Activated CD4-positive, alpha-beta T cell treated with anti-CD3 and anti-CD28 coated beads, Interleukin-2, Interleukin-4, amounts not matched to agents 100 ng/mL and 50 ng/mL, durations not matched to agents 16 hours and 8 hours (primary cell): ENCODE data around the gene C3orf33.
"Not testable (repeated sequence)": the region's sequence is repeated elsewhere in the genome, so short reads cannot be mapped to it uniquely, and the experiment has no call there.

Experiments used
- DNase-seq: peaks from one replicate; pipeline ENCODE4 v3.0.0-alpha.2; 2020; ENCODE audit warnings: low spot score

C3orf33 gene, protein sequence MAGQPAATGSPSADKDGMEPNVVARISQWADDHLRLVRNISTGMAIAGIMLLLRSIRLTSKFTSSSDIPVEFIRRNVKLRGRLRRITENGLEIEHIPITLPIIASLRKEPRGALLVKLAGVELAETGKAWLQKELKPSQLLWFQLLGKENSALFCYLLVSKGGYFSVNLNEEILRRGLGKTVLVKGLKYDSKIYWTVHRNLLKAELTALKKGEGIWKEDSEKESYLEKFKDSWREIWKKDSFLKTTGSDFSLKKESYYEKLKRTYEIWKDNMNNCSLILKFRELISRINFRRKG

DNA sequence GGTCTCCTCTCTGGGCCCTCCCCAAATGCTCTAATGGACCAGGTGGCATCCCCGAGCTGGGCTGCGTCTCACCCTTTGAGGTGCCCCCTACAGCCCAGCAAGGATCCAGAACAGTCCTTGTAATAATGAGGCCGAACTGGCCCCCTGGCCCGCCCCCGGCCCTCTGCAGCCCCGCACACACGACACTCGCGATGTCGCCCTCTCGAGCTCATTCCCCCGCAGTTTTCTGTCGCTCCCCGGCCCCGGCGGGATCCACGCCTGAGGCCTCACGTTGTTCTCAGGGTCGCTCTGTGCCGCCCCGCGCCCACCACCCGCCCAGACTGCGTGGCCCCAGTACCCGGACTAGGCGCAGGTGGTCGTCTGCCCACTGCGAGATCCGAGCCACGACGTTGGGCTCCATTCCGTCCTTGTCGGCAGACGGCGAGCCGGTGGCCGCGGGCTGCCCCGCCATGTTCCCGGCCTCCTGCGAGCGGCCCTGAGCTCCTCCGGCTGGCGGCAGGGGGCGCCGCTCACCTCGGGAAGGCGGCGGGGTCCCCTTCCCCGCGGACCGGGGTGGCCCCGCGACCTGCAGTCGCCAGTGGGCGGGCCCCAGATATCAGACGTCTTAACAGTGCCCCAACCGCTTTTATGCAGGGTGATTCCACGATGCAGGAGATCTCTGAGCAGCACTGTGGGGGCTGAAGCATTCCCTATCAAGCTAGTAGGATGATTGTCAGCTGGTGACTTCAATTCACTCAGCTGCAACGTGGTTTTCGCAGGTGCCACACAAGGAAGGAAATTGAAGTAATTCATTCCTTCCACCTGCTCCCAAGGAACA lies at the start of gene C3orf33:
TSS of gene C3orf33 (minus strand) at position 477 of the 817 bp plus-strand sequence. CDS start at position 451, 26 bp downstream.
- peak; percentile 74 for DNase-seq

DNA sequence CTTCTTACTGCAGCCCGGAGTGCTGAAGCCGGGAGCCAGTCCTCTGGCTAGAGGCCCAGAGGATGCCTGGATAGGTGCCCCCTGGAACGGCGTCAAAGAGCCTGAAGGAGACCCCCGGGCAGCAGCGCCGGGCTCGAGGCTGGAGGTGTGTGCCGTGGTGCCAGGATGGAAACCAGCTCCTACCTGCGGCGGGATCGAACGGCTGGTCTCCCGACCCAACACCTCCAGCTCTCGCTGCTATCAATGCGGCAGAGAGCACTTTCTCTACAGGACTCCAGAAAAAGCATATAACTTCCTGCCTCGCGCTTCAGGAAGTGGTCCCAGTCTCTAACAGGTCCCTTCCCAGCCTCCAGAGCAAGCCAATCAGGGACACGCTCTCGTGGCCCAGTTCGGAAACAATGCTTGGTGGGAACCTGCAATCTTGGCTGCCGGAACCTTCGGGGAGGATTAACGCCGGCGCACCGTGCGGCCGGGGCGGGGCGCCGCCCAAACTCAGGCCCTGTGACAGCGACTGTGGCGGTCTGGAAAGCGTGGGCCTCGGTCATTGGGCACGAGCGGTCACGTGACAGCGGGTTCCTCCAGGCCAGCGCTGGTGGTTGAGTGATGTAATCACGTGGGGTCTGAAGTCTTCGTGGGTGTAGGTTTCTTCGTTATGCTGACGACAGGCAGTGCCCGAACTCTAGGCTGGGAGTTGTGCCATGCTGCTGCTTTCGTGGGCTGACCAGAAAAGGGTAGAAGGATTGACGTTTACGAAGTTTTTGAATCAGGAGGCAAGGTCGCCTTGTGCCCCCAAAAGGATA lies 48.3 kb upstream of the C3orf33 start, which contains the start of gene SLC33A1:
TSS of gene SLC33A1 (minus strand) at position 287 of the 800 bp plus-strand sequence. CDS start 430 bp downstream, outside the sequence.
- DNase-seq, result peak; percentile 99

DNA sequence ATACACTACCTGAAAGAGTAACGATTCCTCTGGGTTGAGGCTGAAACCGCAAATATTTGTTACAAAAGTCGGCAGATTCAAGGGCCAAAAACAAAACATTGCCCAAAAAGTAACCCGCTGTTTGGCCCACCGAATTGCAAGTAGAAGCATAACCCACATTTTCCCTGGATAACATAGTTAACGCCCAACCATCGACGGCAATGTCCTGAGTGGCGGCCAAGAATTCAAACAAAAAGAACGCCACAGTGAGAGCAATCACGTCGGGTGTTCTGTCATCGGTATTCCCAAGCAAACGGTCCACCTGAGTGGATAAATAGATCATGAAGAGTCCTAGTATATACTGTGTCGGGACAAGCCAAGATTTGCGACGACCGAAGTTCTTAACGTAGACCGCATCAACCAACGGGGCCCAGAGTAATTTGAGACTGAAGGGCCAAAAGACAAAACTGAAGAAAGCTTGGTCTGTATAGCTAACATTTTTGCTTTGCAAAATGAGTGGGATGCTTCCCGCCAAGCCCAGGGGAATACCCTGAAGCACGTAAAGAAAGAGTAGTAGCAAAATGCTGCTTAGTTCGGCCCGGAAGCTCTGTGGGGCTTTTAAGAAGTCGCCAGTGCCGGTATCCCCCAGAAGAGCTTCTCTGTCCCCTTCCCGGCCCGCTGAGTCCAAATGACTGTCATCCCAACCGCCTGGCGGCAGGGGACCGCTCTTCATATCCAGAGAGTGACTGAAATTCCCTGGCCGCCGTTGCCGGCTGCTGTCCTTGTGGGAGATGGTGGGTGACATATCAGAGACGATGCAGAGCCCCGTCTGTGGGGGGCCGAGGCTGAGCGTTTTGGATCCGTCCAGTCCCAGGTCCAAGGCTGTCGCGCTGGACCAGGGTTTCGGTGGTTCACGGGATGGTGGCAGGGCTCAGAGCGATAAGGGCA lies 47.4 kb upstream of the C3orf33 start:
- DNase-seq, result peak; percentile 31

DNA sequence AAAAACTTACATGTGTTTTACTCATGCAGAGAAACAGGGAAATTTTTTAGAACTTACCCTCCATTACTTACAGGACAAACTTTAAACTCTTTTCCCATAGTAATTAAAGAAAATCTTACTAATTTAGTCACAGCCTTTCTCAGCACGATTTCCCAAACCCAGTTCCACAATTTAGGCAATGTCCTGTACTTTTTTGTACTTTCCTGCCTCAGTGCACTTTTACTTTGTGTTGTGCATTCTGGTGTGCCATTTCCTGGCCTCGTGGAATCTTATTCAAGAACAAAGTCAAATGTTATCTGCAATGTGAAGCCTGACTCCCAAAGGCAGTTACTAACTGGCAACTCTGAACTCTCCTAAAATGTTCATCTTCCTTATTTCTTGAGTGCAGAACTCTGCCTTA lies 46.3 kb upstream of the C3orf33 start:
- no peak for DNase-seq

DNA sequence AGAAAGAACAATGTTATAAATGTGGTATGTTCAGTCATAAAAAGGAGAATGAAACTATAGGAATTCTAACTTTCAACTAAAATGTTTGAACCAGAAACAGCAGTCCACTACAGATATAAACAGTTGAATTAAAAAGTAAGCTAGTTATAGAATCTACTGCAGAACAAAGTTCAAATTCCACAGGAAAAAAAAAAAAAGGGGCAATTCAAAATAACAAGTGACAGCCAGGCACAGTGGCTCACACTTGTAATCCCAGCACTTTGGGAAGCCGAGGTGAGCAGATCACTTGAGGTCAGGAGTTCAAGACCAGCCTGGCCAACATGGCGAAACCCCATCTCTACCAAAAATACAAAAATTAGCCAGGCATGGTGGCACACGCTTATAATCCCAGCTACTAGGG lies 43.3 kb upstream of the C3orf33 start:
- not testable (repeated sequence) for DNase-seq

DNA sequence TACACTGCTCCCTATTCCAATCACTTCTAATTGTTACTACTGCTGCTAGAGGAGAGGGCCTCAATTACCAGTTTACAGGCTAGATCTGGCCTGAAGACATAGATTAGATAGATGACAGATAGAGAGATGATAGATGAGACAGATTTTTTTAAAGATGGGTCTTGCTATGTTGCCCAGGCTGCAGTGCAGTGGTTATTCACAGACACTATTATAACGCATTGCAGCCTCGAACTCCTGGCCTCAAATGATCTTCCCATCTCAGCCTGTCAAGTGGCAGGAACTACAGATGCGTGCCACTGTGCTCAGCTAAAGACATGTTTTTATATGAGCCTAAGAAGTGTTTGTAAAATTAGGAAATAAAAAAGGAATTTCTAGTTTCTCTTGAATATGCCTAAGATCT lies 41.9 kb upstream of the C3orf33 start:
- DNase-seq, result no peak

DNA sequence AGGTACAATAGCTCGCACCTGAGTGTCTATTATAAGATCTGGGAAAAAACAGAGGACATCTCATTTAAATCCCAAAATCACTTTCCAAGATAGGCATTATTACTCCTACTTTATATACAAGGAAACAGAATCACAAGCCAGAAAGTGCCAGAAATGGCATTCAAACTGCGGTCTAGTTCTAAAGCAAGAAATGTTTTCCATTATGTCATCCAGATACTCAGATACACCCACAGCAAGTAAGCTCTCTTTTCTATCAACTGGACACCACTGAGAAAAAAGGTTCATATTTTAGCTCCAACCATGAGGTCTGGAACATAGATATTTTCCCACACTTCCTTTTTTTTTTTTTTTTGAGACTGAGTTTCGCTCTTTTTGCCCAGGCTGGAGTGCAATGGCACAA lies 40.0 kb upstream of the C3orf33 start:
- DNase-seq, result no peak

DNA sequence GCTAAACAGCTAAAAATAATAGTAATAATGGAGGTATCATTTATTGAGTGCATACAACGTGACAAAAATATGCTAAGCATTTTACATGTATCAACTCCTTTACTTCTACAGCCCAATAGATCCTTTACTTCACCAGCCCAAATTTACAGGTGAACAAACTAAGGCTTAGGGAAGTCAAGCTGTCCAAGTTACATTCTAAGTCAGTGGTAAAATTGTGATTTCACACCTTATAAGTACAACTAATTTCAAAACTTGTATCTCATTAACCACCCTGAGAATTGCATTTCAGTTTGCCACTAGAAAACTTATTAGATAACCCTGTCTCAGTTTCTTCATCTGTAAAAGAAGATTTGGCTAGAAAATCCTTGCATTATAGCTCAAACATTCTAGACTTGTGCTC lies 37.5 kb upstream of the C3orf33 start:
- no peak for DNase-seq

DNA sequence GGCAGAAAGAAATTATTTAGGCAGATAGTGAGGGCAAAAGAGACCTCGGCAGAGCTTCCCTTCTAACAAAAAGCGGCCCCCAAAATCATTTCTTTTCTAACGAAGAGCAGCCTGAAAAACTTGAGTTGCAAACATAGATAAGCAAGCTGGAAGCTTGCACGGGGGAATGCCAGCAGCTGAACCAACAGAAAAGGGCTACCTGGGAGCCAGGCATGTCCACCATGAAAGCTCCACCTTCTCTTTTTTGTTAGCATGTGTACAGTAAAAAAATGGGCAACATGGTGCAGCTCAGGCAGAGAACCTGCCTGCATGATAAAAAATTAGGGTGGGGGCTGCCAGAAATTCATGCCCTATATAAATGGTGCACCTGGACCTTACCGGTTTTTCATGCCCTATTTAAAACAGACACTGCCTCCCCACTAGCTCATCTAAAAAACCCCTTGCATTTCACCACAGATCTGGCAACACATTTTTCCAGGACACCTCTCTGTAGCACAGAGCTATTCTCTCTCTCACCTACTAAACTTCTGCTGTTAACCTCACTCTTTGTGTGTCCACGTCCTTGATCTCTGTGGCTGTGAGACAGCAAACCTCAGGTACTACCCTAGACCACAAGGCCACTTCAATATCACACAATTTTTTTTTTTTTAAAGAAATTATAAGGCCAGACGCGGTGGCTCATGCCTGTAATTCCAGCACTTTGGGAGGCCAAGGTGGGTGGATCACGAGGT lies 29.4 kb upstream of the C3orf33 start:
- no peak for DNase-seq

DNA sequence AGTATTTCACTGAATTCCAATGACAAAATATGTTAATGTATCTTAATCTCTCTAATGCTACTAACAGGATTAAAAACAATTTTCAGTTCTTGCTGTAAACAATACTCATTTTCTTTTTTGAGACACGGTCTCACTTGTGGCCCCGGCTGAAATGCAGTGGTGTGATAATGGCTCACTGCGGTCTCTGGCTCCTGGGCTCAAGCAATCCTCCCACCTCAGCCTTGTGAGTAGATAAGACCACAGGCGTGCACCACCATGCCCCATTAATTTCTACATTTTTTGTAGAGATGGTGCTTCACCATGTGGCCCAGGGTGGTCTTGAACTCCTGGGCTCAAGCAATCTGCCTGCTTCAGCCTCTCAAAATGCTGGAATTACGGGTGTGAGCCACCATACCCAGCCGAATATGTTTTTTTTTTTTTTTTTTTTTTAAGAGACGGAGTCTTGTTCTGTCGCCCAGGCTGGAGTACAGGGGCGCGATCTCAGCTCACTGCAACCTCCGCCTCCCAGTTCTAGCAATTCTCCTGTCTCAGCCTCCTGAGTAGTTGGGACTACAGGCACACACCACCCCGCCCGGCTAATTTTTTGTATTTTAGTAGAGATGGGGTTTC lies 22.5 kb upstream of the C3orf33 start:
- DNase-seq, result not testable (repeated sequence)

DNA sequence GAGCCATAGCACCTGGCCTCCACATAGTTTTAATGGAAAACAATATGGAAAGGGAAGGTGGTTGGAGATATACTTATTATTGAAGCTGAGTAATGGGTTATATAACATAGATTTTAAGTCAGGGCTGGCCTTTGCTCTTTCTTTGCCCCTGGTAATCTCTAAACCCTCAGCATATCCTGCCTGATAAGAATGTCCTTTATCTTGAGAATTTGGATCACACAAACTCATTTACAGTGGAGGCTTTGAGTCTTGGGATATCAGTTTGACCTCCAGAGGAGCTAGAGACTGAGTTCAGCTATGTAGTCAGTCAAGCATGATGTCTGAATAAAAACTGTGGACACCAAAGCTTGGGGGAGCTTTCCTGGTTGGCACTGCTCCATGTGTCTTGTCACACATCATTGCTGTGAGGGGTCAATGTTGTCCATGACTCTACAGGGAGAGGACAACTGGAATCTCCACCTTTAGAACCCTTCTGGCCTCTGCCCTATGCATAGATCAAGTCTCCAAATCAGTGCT lies 9.0 kb upstream of the C3orf33 start:
- DNase-seq, result no peak

DNA sequence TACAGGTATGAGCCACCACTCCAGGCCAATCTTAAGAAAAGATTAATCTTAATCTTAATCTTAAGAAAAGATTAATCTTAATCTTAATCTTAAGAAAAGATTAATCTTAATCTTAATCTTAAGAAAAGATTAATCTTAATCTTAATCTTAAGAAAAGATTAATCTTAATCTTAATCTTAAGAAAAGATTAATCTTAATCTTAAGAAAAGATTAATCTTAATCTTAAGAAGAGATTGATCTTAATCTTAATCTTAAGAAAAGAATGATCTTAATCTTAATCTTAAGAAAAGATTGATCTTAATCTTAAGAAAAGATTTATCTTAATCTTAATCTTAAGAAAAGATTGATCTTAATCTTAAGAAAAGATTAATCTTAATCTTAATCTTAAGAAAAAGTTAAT lies 7.1 kb upstream of the C3orf33 start:
- DNase-seq, result not testable (repeated sequence)

DNA sequence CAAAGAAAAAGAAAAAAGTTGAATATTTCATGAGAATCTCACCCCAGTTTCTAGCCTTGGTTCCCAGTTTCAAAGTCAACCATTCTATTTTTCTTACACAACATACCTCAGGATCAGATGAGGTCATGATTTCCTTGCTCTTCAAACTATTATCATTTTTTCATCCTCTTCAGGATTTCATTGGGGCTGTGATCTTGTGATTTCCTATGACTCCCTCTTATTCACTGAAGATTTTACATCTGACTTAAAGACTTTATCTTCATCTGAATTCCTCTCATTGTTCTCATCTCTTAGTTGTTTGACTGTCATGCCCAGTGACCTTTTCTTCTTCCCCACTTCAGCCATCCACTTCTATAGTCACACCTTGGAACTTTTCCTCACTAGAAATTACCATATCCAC lies 3.1 kb upstream of the C3orf33 start:
- DNase-seq, result no peak

DNA sequence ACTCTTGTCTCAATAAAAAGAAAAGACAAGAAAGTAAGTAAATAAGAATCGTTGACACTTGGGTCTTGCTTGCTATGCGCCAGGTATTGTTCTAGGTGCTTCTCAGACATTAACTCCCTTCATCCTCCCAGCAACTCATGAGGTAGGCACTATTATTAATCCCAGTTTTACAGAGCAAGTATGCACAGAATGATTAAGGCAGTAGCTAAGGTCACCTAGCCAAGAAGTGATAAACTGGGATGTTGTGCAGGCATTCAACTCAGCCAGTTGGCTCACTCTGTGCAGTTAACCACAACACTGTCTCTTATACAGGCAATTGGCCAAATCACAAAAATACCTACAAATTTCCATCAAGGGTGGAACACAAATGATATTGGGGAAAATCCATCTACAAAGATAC lies 1.7 kb upstream of the C3orf33 start:
- DNase-seq, result no peak

DNA sequence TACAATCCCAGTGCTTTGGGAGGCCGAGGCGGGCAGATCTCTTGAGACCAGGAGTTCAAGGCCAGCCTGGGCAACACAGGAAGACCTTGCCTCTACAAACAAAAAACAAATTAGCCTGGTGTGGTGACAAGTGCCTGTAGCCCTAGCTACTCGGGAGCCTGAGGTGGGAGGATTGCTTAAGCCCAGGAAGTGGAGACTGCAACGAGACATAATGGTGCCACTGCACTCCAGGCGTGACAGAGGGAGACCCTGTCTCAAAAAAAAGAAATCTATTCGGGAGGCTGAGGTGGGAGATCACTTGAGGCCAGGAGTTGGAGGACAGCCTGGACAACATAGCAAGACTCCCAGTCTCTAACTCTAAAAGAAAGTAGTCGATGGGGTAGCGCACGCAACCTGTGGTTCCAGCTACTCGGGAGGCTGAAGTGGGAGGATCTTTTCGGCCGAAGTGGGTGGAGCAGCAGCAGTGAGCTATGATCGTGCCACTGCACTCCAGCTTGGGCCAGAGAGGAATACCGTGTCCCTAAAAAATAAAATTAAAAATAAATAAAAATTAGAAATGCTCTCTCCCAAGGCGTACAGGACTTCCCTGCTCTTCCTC lies 775 bp downstream of the C3orf33 start:
- DNase-seq, result peak; percentile 16

DNA sequence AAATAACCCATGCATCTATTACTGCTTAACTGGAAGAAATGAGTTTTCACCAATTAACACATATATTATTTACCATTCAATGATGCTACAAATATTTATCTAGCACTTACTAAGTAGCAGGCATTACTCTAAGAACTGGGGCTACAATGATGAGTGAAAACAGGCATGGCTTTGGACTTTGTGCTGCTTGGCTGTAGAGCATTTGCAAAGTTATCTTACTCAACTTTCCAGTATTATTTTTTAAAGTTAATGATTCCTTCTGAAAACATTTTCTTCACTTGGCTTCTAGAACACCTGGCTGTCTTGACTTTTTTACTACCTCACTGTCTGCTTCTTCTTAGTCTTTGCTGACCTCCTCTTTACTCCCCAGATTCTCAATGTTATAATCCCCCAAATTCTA lies 1.8 kb downstream of the C3orf33 start:
- DNase-seq, result no peak

DNA sequence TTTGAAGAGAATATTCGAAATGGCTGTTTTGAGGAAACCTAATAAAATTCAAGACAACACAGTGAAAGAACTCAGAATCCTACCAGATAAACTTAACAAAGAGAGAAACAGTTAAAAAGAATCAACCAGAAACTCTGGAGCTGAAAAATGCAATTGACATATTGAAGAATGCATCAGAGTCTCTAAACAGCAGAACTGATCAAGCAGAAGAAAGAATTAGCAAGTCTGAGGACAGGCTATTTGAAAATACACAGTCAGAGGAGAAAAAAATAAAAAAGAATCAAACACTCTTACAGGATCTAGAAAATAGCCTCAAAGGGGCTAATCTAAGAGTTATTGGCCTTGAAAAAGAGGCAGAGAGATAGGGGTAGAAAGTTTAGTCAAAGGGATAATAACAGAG lies 13.5 kb downstream of the C3orf33 start:
- no peak for DNase-seq

DNA sequence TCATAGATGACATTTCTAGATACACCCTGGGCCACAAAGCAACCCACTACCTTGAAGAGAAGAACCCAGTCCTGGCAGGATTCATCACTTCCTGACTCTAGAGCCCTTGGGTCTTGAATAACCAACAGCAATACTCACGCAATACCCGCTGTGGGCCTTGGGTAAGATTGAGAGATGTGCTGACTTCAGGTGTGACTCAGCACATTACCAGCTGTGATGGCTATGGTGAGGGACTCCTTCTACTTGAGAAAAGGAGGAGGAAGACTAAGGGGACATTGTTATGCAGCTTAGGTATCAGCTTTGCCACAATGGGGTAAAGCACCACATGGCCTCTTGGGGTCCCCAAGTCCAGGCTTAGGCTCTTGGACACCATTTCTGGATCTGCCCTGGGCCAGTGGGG lies 14.9 kb downstream of the C3orf33 start:
- peak; percentile 28 for DNase-seq

DNA sequence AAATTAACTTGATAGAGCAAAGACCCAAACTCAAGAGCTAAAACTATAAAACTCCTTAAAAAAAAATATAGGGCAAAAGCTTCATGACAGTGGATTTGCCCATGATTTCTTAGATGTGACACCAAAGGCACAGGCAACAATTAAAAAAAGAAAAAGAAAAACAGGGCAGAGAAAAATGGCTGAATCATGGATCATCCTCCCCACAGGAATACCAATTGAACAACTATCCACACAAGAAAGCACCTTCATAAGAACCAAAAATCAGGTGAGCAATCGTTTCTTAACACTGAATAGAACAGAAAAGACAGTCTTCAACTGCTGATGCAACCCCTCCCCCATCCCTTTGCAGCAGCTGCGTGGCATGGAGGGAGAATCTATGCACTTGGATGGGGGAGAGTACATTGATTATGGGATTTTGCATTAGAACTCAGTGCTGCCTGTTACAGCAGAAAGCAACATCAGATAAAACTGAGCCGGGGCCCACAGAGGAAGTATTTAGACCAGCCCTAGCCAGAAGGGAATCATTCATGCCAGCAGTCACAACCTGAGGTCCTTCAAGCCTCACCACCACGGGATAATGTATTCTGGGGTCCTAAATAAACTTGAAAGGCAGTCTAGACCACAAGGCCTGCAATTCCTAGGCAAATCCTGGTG lies 15.7 kb downstream of the C3orf33 start:
- no peak for DNase-seq
